Measurements from ENCODE around the gene FALEC. TPM values are rescaled to one million over a fixed set of nuclear protein-coding genes. Genes with fewer than 3 reads are reported as not detected.
"Not testable (repeated sequence)": the region's sequence is repeated elsewhere in the genome, so short reads cannot be mapped to it uniquely, and the experiment has no call there.

FALEC gene
- total and polyA plus RNA-seq, 2 experiments from 2014 or later = 1.7 TPM; not detected in 1

- Mint-ChIP-seq H3K27me3 (ENCODE audit: insufficient read depth, low read depth, poor library complexity) (peaks cover 44% of the 10 kb centered on the region), H3K4me1 (peaks cover 68% of the 10 kb centered on the region), H3K4me3 (no peak overlapping the region; the same call in 2 of the 3 replicates), H3K36me3 (ENCODE audit: low read depth) (peaks cover under 1% of the 10 kb centered on the region; the same call in 2 of the 3 replicates), H3K27ac (peak overlapping the region; percentile 98; the same call in 1 of the 2 replicates), H3K9me3 (no peaks in the 10 kb centered on the region)
- Histone ChIP-seq H4K20me1 (replicated peaks; ENCODE audit: insufficient read depth) (no peaks in the 10 kb centered on the region), H3F3A (replicated peaks; ENCODE audit: low read depth) (peaks cover 16% of the 10 kb centered on the region), H3K27ac (ENCODE audit: low read depth) (peak overlapping the region; percentile 100), H3K4me2 (peak overlapping the region; percentile 97), H3K79me2 (replicated peaks; ENCODE audit: insufficient read depth) (peaks cover 35% of the 10 kb centered on the region), H3K36me3 (ENCODE audit: insufficient read depth) (no peaks in the 10 kb centered on the region), H3K9me2 (ENCODE audit: insufficient read depth) (no peaks in the 10 kb centered on the region), H2AFZ (no peak overlapping the region), H3K4me3 (no peak overlapping the region), H3K27me3 (ENCODE audit: insufficient read depth) (no peaks in the 10 kb centered on the region), H3K4me1 (ENCODE audit: insufficient read depth) (peaks cover 49% of the 10 kb centered on the region)
- DNase-seq (ENCODE audit: low spot score) = no peak
- no peak for ATAC-seq
- no peak for TF ChIP-seq ZNF114 (CRISPR knock-in tag; IDR thresholded peaks at IDR 0.05)
- TF ChIP-seq, protein P1, sequence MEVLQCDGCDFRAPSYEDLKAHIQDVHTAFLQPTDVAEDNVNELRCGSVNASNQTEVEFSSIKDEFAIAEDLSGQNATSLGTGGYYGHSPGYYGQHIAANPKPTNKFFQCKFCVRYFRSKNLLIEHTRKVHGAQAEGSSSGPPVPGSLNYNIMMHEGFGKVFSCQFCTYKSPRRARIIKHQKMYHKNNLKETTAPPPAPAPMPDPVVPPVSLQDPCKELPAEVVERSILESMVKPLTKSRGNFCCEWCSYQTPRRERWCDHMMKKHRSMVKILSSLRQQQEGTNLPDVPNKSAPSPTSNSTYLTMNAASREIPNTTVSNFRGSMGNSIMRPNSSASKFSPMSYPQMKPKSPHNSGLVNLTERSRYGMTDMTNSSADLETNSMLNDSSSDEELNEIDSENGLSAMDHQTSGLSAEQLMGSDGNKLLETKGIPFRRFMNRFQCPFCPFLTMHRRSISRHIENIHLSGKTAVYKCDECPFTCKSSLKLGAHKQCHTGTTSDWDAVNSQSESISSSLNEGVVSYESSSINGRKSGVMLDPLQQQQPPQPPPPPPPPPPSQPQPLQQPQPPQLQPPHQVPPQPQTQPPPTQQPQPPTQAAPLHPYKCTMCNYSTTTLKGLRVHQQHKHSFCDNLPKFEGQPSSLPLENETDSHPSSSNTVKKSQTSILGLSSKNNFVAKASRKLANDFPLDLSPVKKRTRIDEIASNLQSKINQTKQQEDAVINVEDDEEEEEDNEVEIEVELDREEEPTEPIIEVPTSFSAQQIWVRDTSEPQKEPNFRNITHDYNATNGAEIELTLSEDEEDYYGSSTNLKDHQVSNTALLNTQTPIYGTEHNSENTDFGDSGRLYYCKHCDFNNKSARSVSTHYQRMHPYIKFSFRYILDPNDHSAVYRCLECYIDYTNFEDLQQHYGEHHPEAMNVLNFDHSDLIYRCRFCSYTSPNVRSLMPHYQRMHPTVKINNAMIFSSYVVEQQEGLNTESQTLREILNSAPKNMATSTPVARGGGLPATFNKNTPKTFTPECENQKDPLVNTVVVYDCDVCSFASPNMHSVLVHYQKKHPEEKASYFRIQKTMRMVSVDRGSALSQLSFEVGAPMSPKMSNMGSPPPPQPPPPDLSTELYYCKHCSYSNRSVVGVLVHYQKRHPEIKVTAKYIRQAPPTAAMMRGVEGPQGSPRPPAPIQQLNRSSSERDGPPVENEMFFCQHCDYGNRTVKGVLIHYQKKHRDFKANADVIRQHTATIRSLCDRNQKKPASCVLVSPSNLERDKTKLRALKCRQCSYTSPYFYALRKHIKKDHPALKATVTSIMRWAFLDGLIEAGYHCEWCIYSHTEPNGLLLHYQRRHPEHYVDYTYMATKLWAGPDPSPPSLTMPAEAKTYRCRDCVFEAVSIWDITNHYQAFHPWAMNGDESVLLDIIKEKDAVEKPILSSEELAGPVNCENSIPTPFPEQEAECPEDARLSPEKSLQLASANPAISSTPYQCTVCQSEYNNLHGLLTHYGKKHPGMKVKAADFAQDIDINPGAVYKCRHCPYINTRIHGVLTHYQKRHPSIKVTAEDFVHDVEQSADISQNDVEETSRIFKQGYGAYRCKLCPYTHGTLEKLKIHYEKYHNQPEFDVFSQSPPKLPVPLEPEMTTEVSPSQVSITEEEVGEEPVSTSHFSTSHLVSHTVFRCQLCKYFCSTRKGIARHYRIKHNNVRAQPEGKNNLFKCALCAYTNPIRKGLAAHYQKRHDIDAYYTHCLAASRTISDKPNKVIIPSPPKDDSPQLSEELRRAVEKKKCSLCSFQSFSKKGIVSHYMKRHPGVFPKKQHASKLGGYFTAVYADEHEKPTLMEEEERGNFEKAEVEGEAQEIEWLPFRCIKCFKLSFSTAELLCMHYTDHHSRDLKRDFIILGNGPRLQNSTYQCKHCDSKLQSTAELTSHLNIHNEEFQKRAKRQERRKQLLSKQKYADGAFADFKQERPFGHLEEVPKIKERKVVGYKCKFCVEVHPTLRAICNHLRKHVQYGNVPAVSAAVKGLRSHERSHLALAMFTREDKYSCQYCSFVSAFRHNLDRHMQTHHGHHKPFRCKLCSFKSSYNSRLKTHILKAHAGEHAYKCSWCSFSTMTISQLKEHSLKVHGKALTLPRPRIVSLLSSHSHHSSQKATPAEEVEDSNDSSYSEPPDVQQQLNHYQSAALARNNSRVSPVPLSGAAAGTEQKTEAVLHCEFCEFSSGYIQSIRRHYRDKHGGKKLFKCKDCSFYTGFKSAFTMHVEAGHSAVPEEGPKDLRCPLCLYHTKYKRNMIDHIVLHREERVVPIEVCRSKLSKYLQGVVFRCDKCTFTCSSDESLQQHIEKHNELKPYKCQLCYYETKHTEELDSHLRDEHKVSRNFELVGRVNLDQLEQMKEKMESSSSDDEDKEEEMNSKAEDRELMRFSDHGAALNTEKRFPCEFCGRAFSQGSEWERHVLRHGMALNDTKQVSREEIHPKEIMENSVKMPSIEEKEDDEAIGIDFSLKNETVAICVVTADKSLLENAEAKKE (CRISPR knock-in tag; IDR thresholded peaks at IDR 0.05) = no peak
- TF ChIP-seq EZH2 (IDR thresholded peaks at IDR 0.05; ENCODE audit: low read depth, unreplicated experiment) = no peak
- TF ChIP-seq NANOG (IDR thresholded peaks at IDR 0.05; ENCODE audit: borderline replicate concordance) = no peak
- TF ChIP-seq JUNB (IDR thresholded peaks at IDR 0.05; ENCODE audit: unreplicated experiment) = no peak
These were observed 48.8 kb downstream of the FALEC start for GRCh38 chr1:150564051-150564991.

- H3K4me1 Mint-ChIP-seq = peaks cover 74% of the 10 kb centered on the region
- not testable (repeated sequence) for ATAC-seq; H3K4me3 Mint-ChIP-seq; H3K27me3 ChIP-seq (ENCODE audit: insufficient read depth); DNase-seq (ENCODE audit: low spot score); H3K4me2 ChIP-seq; H4K20me1 ChIP-seq (replicated peaks; ENCODE audit: insufficient read depth); H3K36me3 ChIP-seq (ENCODE audit: insufficient read depth); H3K9me3 Mint-ChIP-seq; H3K9me2 ChIP-seq (ENCODE audit: insufficient read depth); H3K4me3 ChIP-seq; H2AFZ ChIP-seq
- Histone ChIP-seq H3K79me2 (replicated peaks; ENCODE audit: insufficient read depth) (peaks cover 41% of the 10 kb centered on the region), H3K27ac (ENCODE audit: low read depth) (peak overlapping the region; percentile 99; the same call in 1 of the 2 replicates), H3K4me1 (ENCODE audit: insufficient read depth) (peaks cover 50% of the 10 kb centered on the region), H3F3A (replicated peaks; ENCODE audit: low read depth) (peaks cover 27% of the 10 kb centered on the region)
- peaks cover 52% of the 10 kb centered on the region for H3K27me3 Mint-ChIP-seq (ENCODE audit: insufficient read depth, low read depth, poor library complexity)
- peak overlapping the region; percentile 90 for H3K27ac Mint-ChIP-seq
- H3K36me3 Mint-ChIP-seq (ENCODE audit: low read depth) = peaks cover 11% of the 10 kb centered on the region; the same call in 2 of the 3 replicates
These were observed 49.9 kb downstream of the FALEC start for GRCh38 chr1:150565240-150565991.

Data from GM23338 (cell line).